ENCODE data around the gene ZNF69.
"Not testable (repeated sequence)": the region's sequence is repeated elsewhere in the genome, so short reads cannot be mapped to it uniquely, and the experiment has no call there.

Gene ZNF69

GRCh38 chr19:11879687-11880266 lies 7.8 kb upstream of the ZNF69 start:
- DNase-seq, result peak; percentile 70
- not testable (repeated sequence) for H3K27me3 Mint-ChIP-seq; H3K27ac Mint-ChIP-seq; H3K4me1 Mint-ChIP-seq; H3K4me3 Mint-ChIP-seq; H3K9me3 Mint-ChIP-seq; H3K36me3 Mint-ChIP-seq (ENCODE audit: low read depth)
- ATAC-seq, result peak; percentile 54

- DNase-seq (no peak), ATAC-seq (no peak)
- no peaks in the 10 kb centered on the region for H3K27me3 Mint-ChIP-seq
- no peaks in the 10 kb centered on the region for H3K4me1 Mint-ChIP-seq
- H3K4me3 Mint-ChIP-seq, result no peak overlapping the region
- H3K36me3 Mint-ChIP-seq (ENCODE audit: low read depth), result no peaks in the 10 kb centered on the region
- H3K27ac Mint-ChIP-seq, result no peak overlapping the region
- no peaks in the 10 kb centered on the region for H3K9me3 Mint-ChIP-seq
Observed at GRCh38 chr19:11880598-11880997, 7.0 kb upstream of the ZNF69 start.

GRCh38 chr19:11881151-11881800 lies 6.3 kb upstream of the ZNF69 start:
- peak; percentile 52 for ATAC-seq
- no peak overlapping the region for H3K27ac Mint-ChIP-seq
- no peaks in the 10 kb centered on the region for H3K36me3 Mint-ChIP-seq (ENCODE audit: low read depth)
- H3K9me3 Mint-ChIP-seq, result peaks cover 2% of the 10 kb centered on the region
- H3K27me3 Mint-ChIP-seq, result no peaks in the 10 kb centered on the region
- H3K4me3 Mint-ChIP-seq, result no peak overlapping the region
- H3K4me1 Mint-ChIP-seq, result no peaks in the 10 kb centered on the region
- peak; percentile 60 for DNase-seq

- H3K4me1 Mint-ChIP-seq, result peaks cover 4% of the 10 kb centered on the region
- H3K27ac Mint-ChIP-seq, result no peak overlapping the region
- peaks cover 3% of the 10 kb centered on the region for H3K9me3 Mint-ChIP-seq
- no peaks in the 10 kb centered on the region for H3K27me3 Mint-ChIP-seq
- no peak for ATAC-seq
- DNase-seq, result no peak
- no peak overlapping the region for H3K4me3 Mint-ChIP-seq
- no peaks in the 10 kb centered on the region for H3K36me3 Mint-ChIP-seq (ENCODE audit: low read depth)
Observed at GRCh38 chr19:11882606-11883005, 5.0 kb upstream of the ZNF69 start.

GRCh38 chr19:11887234-11887610 lies 360 bp upstream of the ZNF69 start:
- peak overlapping the region; percentile 81 for H3K27ac Mint-ChIP-seq
- peak overlapping the region; percentile 86 for H3K4me3 Mint-ChIP-seq
- peak; percentile 18 for ATAC-seq
- H3K27me3 Mint-ChIP-seq, result no peaks in the 10 kb centered on the region
- H3K4me1 Mint-ChIP-seq, result peaks cover 19% of the 10 kb centered on the region
- H3K9me3 Mint-ChIP-seq, result peaks cover 3% of the 10 kb centered on the region
- no peaks in the 10 kb centered on the region for H3K36me3 Mint-ChIP-seq (ENCODE audit: low read depth)
- DNase-seq, result no peak

DNA sequence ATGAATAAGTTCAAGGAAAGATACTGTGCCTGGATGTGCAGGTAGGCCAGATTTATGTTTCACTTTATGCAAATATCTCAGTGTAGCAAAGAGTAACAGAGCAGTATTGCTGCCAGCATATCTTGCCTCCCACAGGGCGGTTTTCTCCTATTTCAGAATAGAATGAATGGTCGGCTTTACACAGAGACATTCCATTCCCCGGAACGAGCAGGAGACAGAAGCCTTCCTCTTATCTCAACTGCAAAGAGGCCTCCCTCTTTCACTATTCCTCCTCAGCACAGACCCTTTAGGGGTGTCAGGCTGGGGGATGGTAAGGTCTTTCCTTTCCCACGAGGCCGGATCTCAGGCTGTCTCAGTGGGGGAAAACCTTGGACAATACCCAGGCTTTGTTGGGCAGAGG lies 2.3 kb downstream of the ZNF69 start:
- peaks cover 19% of the 10 kb centered on the region for H3K4me1 Mint-ChIP-seq
- H3K27me3 Mint-ChIP-seq; H3K27ac Mint-ChIP-seq; DNase-seq; H3K9me3 Mint-ChIP-seq; ATAC-seq; H3K4me3 Mint-ChIP-seq; H3K36me3 Mint-ChIP-seq (ENCODE audit: low read depth): not testable (repeated sequence)

- H3K36me3 Mint-ChIP-seq (ENCODE audit: low read depth), result peaks cover 13% of the 10 kb centered on the region
- peaks cover 20% of the 10 kb centered on the region for H3K4me1 Mint-ChIP-seq
- H3K27ac Mint-ChIP-seq, result no peak overlapping the region
- H3K27me3 Mint-ChIP-seq, result no peaks in the 10 kb centered on the region
- H3K4me3 Mint-ChIP-seq, result no peak overlapping the region
- peaks cover 10% of the 10 kb centered on the region for H3K9me3 Mint-ChIP-seq
- ATAC-seq (no peak), DNase-seq (no peak)
Observed at GRCh38 chr19:11890634-11891033, 3.1 kb downstream of the ZNF69 start.

GRCh38 chr19:11894851-11895250 lies 7.3 kb downstream of the ZNF69 start:
- peaks cover 30% of the 10 kb centered on the region for H3K36me3 Mint-ChIP-seq (ENCODE audit: low read depth)
- ATAC-seq (no peak), DNase-seq (no peak)
- H3K4me1 Mint-ChIP-seq, result peaks cover 1% of the 10 kb centered on the region
- peaks cover 22% of the 10 kb centered on the region for H3K9me3 Mint-ChIP-seq
- H3K27me3 Mint-ChIP-seq, result no peaks in the 10 kb centered on the region
- H3K4me3 Mint-ChIP-seq, result no peak overlapping the region
- H3K27ac Mint-ChIP-seq, result no peak overlapping the region

DNA sequence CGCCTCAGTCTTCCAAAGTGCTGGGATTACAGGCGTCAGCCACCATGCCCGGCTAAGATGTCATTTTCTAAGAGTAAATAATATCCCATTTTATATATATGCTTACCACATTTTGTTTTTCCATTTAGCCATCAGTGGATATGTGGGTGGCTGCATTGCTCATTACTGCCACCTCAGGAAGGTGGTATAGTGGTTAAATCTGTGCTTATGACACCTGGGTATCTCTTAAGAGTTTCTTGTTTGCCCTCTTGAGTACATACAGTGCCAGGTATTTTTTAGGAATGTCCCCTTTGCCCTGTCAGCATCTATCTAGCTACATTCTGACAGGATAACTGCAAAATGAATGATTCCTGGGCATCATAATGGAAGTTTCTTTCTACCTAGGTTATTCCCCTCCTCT lies 14.6 kb downstream of the ZNF69 start:
- Mint-ChIP-seq H3K4me1 (no peaks in the 10 kb centered on the region), H3K36me3 (ENCODE audit: low read depth) (peaks cover 76% of the 10 kb centered on the region), H3K27me3 (no peaks in the 10 kb centered on the region), H3K27ac (no peak overlapping the region), H3K9me3 (peaks cover 57% of the 10 kb centered on the region), H3K4me3 (no peak overlapping the region)
- ATAC-seq (no peak), DNase-seq (no peak)

DNA sequence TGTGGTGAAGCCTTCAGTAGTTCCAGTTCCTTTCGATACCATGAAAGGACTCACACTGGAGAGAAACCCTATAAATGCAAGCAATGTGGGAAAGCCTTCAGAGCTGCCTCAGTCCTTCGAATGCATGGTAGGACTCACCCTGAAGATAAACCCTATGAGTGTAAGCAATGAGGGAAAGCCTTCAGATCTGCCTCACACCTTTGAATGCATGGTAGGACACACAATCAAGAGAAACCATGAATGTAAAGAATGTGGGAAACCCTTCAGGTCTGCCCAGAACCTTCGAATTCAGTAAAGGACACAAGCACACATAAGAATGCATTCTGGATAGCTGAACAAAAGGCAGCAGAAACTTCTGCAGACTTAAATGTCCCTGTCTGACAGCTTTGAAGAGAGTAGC lies 18.3 kb downstream of the ZNF69 start:
- Mint-ChIP-seq H3K9me3 (peaks cover 64% of the 10 kb centered on the region), H3K4me1 (no peaks in the 10 kb centered on the region), H3K36me3 (ENCODE audit: low read depth) (peaks cover 78% of the 10 kb centered on the region), H3K27ac (no peak overlapping the region), H3K27me3 (no peaks in the 10 kb centered on the region), H3K4me3 (no peak overlapping the region)
- ATAC-seq (no peak), DNase-seq (no peak)

GRCh38 chr19:11911937-11912336 lies 24.4 kb downstream of the ZNF69 start:
- not testable (repeated sequence) for H3K27ac Mint-ChIP-seq, DNase-seq, H3K4me3 Mint-ChIP-seq, H3K27me3 Mint-ChIP-seq, ATAC-seq, H3K4me1 Mint-ChIP-seq
- peaks cover 36% of the 10 kb centered on the region for H3K36me3 Mint-ChIP-seq (ENCODE audit: low read depth)
- H3K9me3 Mint-ChIP-seq, result peaks cover 51% of the 10 kb centered on the region

DNA sequence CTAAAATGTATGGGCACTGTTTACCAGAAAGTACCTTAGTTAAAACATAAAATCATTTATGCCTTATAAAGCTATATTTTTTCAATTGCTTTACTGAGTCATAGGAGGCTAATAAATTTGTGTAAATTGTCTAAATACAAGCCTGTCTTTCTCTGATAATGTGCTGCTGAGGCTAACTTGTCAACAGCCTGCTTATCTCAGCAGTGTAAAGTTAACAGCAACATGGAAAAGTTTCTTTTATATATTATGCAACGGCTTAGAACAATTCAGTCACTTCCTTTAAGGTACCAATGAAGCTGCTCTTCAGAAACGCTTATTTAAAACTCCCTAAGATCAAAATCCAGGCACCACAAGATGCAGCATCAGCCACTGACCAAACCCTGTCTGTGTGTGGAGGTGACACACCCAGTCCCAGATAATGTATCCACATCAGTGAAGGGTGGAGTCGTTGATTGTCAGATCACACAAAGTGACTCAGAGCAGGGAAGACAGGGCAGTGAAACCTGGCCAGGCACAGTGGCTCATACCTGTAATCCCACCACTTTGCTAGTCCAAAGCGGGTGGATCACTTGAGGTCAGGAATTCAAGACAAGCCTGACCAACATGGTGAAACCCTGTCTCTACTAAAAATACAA lies 27.0 kb downstream of the ZNF69 start:
- H3K27me3 Mint-ChIP-seq, H3K4me1 Mint-ChIP-seq, H3K4me3 Mint-ChIP-seq, DNase-seq, H3K27ac Mint-ChIP-seq, ATAC-seq: not testable (repeated sequence)
- Mint-ChIP-seq H3K9me3 (peaks cover 34% of the 10 kb centered on the region), H3K36me3 (ENCODE audit: low read depth) (peaks cover 16% of the 10 kb centered on the region)

DNA sequence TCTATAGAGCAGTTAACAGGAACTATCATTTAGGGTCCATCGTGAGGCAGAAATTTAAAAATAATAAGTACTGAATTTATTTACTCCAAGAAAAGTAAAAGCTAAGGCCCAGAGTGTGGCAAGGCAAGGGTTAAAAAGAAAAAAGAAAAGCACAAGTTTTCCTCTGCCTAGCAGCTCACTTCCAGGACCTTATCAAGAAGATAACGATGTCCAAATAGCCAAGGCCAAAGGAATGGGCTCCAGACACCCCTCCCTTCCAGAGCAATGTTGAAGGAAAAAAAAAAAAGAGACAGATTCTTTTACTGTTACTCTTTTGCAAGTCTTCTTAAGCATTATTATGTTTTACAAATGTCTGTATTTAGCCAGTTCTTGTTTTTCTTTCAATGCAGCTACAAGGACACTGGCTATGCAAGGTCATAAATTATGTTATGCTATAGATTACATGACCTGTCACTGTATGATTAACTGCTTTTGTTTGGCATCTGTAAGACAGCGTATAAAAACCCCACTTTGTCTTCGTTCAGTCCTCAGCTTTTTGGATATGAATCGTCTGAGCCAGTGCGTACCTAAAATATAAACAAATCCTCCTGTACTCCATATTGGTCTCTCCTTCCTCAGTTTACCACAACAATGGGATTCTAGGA lies 34.4 kb downstream of the ZNF69 start:
- ATAC-seq (no peak), DNase-seq (no peak)
- Mint-ChIP-seq H3K4me3 (no peak overlapping the region), H3K27me3 (no peaks in the 10 kb centered on the region), H3K27ac (no peak overlapping the region), H3K36me3 (ENCODE audit: low read depth) (peaks cover 6% of the 10 kb centered on the region), H3K4me1 (peaks cover 32% of the 10 kb centered on the region), H3K9me3 (peaks cover 5% of the 10 kb centered on the region)

DNA sequence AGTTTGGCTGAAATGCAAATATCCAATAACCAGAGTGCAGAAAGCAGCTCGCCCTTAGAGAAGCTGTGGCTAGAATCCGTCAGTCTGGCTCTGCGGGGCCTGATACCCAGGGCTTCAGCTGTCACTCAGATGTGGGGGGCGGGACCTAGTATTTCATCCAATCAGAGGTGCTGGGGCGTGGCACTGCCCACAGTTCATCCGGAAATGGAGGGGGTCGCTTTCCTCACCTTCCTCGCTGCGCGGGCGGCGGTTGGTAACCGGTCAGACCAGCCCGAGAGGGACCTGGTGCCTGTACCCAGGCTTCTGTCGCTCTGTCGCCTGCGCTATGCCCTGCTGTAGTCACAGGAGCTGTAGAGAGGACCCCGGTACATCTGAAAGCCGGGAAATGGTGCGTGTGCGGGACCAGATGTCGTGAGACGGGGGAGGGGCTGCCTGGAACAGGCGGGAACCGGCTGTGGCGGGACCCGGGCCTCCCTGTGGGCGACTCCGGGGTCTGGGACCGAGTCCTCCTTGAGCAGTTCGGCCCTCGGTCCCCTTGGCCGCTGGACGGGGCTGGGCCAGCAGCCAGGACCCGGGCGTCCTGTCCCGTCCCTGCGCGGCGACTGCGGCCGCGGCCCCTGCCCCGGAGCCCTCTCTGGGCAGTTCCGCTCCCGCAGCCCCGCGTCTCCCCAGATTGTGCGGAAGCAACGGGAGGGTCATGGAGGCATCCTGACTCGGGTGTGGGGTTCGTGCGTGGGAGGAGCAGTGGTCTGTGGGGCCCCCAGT lies 37.5 kb downstream of the ZNF69 start, which contains the start of gene ZNF700:
Gene ZNF700, plus strand, starts transcription at position 222 of the 765 bp plus-strand sequence. Its CDS starts 104 bp downstream, at position 326.
- H3K27ac Mint-ChIP-seq, result peak within 1 kb of the TSS; percentile 99
- ATAC-seq (peak; percentile 97), DNase-seq (peak; percentile 94)
- no peaks in the 10 kb centered on the region for H3K27me3 Mint-ChIP-seq
- H3K9me3 Mint-ChIP-seq, result no peaks in the 10 kb centered on the region
- peaks cover 45% of the 10 kb centered on the region for H3K4me1 Mint-ChIP-seq
- H3K36me3 Mint-ChIP-seq (ENCODE audit: low read depth), result peaks cover 17% of the 10 kb centered on the region
- peak within 1 kb of the TSS; percentile 99 for H3K4me3 Mint-ChIP-seq
